Cortex of kidney (tissue), 1 donor: ENCODE measurements around the gene QTRT2.

Experiments used
- DNase-seq: peaks from one replicate; lab custom pipeline; 2025; lab: John Stamatoyannopoulos, UW

Gene QTRT2

DNA sequence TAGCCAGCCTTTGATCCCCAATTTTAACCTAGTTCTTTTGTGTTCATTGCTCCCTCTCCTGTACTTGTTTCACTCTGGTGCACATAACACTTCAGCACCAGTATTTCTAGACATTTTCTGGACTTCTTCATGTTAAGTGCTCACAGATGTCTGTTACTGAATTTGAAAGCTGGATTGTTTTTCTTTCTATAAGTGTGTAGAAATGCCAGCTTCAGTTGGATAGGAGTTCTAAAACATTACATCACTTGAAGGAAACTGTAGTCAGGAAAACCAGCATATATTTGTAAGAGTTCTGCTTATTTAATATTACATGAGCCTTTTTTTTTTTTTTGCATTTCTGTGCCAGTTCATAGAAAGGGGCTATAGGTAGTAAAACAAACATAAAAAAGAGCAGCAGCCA lies 21.6 kb downstream of the QTRT2 start:
- no peak for DNase-seq

DNA sequence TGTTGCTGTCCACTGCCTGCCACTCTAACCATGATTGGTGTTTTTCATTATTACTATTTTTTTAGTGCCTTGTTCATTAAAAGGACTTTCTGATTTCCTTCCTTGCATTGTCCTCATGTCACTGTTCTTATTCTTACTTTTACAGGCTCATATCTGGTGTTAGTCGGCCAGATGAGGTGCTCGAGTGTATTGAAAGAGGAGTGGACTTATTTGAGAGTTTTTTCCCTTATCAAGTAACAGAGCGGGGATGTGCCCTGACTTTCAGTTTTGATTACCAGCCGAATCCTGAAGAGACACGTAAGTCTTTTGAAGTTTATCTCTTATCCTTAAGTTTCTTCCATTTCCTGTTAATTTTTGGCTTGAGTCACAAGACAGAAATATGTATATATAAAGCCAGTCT lies 23.2 kb downstream of the QTRT2 start:
- no peak for DNase-seq

DNA sequence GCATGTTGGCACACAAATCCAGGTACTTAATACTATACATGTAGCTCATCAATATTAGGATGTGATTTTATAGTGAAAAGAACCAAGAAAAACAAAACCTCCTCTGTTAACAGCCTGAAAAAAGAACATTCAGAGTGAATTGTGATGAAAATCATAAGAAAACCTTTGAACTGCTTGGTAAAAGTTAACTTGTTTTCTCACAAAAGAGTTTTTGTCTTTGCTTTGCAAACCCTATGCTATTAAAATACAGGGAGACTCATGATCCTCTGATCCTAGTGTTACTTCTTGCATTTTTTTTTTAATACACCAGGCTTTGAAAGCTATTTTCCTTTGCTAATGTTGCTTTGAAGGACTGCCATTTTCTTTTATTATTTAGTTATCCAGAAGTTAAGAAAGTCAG lies 23.7 kb downstream of the QTRT2 start:
- DNase-seq, result no peak

DNA sequence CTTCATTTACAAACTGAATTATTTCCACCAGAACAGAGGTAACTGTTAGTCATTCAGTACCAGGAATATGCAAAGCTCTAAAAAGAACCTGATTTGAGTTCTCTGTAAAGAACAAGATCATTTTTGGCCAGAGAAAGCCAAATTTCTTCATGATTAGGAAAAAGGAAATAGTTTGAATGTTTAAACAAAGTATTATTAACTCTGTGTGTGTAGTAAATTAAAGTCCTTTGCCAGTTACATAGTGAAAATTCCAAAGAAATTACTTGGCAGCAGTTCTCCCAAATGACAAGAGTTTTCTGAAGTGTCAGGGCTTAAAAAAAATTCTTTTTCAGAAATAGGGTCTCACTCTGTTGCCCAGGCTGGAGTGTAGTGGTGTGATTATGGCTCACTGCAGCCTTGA lies 24.5 kb downstream of the QTRT2 start:
- DNase-seq, result no peak

DNA sequence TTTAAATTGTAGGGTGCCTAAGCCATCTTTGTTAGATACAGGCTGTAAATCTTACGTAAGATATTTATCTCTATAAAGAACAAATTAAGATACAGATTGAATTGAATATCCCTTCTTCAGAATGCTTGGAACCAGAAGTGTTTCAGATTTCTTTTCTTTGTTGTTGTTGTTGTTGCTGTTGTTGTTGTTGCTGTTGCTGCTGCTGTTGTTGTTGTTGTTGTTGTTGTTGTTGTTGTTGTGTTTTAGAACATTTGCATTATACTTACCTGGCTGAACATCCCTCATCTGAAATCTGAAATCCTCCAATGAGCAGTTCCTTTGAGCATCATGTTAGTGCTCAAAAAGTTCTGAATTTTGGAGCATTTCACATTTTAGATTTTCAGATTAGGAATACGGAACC lies 26.6 kb downstream of the QTRT2 start:
- no peak for DNase-seq

DNA sequence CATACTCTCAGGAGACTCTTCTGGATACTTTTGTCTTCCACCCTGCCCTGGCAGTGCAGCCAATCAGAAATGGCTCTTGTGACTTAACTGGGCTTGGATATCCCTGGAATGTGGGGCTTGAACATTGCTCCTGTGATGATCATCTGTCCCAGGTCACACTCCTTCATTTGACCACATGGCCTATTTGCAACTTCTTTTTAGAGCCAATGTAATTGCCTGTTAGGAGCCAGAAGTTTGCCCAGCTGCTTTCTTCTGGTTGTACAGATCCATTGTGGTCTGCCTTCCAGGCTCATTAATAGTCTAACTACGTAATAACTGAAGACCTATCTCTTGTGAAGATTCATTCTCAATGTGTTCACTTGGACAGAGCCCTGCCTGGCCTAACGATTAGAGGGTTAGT lies 29.8 kb downstream of the QTRT2 start:
- no peak for DNase-seq

DNA sequence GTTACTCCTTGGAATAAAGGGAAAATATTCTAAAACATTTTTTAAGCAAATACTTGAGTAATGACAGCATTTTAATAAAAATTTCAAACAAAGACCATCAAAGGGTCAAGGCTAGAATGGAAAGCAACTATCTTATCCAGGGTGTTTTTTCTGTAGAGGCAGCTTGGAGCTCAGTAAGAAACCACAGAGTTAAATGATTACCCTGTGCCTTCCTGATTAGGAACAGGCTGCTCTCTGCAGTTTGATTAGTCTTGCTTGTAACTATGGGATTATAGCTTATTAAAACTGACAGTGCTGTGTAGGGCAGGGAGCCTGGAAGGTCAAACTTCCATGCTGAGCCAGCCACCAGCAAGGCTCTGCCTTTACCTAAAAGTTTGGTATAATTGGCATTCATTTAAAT lies 33.1 kb downstream of the QTRT2 start:
- DNase-seq, result no peak

DNA sequence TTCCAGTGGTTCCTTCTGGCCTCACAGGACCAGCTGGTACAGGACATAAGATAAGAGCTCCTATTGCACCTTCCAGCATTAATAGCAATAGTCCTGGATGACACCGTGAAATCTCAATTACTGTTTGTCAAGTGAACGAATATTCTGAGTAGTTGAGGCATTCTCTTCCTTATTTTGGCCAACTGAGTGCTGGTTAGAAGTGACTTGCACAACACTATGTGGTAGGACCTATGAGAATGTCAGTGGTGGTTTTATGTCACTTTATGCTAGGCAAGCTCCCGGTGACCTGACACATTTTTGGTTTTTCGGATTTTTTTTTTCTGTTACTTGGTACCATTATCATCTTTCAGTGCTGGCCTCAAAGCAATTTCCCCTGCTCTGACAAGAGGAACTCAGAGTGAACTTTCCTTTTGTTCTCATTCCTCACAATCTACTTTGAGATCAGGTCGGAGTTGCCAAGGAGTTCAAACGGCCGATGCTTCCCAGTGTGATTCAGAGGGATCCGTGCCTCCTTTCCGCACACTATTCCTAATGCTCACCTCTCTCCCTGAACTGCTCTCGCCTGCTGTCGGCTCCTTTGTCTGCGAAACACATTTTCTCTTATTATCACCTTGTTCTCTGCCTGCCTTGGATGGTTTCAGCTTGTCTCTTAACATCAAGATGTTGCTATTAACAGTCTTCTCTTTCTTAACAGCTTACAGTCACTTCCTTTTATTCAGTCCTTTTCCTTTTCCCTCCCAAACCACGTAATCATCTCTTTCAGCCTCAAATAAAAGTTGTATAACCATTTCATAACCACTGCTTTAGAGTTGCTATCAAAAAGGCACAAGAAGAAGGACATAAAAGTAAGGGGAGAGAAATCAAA lies 35.8 kb downstream of the QTRT2 start:
- no peak for DNase-seq

DNA sequence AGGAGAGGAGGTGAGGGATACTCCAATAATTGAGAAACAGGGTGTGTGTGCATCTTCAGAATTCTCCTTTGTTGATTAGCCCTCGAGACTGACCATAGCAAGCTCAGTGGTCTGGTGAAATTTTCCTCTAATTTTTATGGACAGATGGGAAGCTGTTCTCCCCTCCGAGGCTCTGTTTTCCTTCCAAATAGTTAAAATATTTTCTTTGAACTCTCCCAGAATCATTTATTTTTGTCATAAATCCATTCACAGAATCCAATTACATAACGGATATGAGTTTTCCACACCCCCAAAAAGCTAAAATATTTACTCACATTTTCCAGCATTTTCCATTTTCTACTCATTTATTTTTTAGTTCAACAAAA lies 36.5 kb downstream of the QTRT2 start:
- no peak for DNase-seq

DNA sequence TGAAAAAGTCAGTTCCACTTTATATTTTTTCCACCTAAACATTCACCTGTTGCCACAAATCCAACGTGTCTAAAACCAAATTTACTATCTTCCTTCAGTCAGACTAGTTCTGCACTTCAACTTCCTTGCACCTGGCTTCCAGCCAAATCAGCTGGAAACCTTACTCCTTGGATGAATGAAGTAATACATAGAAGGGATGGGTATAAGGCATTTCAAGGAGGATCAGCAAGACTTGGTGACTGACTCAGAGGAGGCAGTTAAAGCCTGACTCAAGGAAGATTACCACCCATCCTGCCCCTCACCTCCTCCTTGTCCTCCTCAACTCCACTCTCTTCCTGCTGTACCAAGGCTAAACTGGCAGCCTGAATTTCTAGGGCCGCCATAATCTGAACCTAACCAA lies 37.1 kb downstream of the QTRT2 start:
- no peak for DNase-seq

DNA sequence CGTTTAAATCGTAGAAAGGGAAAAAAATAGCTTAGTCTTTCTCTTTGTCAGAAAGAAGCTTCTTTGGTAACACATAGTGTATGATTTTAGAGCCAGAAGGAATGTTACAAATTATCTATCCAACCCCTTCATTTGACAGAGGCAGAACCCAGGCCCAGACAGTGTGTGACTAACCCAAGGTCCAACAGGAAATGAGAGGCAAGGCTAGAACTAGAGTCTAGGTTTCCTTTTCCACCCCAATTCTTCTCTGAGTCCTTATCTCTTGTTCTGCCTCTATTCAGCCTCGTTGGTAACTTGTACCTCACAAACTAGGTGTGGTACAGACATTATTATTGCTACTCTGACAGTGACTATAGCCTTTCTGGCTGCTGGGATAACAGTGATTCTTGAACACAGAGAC lies 39.3 kb downstream of the QTRT2 start:
- no peak for DNase-seq

DNA sequence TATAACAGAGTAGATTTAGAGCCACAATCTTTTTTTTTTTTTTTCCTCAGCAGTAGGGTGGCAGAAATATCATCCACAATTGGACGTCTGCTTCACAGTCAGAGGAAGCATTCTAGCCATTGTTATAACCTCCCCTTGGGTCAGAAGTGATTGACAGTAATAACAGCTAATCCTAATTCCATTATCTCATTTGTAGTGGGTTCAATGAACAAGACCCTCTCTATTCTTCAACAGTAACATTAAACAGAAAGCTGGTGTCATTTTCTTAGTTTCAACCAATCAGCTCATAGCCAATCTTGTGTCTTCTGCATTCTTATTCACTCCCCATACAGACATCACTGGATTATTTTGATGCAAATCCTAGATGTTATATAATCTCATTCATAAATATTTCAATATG lies 44.6 kb downstream of the QTRT2 start:
- no peak for DNase-seq

DNA sequence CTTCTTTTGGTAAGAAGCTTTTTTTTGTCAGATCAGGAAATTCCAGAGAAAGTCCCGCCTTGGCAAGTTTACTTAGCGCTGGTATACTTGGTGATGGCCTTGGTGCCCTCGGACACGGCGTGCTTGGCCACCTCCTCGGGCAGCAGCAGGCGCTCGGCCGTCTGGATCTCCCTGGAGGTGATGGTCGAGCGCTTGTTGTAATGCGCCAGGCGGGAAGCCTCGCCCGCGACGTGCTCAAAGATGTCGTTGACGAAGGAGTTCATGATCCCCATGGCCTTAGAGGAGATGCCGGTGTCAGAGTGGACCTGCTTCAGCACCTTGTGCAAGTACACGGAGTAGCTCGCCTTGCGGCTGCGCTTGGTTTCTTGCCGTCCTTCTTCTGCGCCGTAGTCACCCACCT lies 46.6 kb downstream of the QTRT2 start:
- DNase-seq, result no peak

DNA sequence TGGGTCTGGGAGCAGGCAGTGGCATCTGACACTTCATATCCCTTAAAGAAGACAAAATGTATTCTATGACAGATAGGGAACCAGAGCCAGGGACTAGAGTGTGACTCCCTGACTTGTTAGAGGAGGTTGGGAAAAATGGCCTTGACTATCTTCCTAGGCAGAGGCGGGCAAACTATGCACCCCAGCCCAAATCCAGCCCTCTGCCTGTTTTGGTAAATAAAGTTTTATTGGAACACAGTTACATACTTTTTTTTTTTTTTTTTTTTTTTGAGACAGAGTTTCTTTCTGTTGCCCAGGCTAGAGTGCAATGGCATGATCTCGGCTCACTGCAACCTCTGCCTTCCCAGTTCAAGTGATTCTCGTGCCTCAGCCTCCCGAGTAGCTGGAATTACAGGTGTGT lies 47.3 kb downstream of the QTRT2 start:
- DNase-seq, result no peak

DNA sequence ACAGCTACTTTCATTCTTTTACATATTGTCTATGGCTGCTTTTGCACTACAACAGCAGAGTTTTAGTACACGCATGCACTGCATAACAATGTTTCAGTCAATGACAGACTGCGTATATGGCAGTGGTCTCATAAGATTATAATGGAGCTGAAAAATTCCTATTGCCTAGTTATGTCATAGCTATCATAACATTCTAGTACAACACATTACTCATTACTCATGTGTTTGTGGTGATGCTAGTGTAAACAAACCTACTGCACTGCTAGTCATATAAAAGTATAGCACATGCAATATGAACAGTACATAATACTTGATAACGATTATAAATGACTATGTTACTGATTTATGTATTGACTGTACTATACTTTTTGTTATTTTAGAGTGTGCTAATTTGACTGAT lies 47.9 kb downstream of the QTRT2 start:
- DNase-seq, result no peak

DNA sequence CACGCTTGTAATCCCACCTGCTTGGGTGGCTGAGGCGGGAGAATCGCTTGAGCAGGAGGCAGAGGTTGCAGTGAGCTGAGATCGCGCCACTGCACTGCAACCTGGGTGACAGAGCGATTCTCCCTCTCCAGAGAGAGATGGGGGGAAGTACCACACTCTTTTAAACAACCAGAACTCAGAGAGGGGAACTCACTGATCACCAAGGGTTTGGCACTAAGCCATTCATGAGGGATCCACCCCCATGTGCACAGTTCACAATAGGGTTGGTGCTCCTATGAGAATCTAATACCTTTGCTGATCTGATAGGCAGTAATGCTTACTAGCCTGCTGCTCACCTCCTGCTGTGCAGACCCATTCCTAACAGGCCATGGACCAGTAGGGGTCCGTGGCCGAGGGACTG lies 51.6 kb downstream of the QTRT2 start:
- no peak for DNase-seq

DNA sequence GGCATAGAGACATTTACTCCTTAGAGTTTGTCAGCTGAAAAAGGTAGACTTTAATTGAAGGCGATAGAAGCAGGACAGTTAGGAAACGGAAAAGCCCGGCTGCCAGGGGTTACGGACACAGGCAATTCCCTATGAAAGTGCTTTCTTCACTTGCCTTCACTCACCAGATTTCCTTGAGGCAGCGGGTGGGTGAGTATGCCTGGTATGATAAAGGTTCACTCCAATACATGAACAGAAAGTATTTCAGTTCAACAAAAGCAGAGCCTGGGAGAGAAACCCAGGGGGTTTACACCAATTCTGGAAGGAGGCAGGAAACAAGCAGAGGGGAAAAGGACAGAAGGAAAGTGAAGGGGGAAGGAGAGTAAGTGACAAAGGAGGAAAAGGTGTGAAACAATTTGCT lies 53.9 kb downstream of the QTRT2 start:
- DNase-seq, result no peak

DNA sequence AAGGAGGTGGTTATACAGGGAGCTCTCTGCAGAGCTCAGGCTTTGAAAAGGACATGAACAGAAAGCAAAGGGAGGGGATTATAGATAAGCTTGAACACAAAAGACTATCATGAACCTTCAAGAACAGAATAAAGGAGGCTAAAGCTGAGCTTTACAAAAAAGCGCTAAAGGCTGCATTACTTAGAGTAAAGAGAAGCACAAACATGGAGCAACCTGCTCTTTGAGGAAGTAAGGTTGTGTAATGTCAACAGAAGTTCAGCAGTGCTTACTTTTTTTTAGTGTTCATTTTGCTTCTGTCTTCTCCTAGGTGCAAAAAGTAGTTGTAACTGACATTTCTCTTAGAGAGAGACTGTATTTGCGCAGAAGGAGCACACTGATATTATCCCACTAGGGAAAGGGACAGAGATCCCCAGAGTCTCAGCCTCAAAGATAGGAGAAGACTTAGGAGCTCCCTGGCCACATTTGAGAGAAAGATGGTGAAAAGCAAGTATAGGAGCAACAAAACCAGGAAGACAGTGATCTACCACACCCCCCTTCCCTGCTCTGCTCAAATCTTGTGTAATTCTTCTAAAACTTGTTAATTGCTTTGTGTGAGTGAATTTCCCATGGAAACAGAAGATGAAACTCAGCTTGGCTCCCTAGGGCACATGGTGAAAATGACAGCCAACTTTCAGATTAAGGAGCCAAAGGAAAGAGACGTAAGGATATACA lies 54.7 kb downstream of the QTRT2 start:
- DNase-seq, result no peak

DNA sequence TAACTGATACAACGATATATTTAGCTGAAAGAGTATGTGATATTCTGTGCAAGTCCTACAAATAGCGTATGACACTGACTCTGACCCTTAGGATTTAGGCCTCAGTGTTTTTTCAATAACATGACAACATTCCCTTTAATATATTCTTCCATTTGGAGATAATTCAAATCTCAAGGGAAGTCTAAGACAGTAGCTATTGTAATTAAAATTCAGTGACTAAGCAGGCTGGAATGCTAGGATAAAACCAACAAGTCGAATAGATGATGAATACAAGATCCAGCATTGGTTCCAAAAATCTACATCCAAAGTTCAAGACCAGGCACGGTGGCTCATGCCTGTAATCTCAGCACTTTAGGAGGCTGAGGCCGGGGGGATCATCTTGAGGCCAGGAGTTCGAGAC lies 56.2 kb downstream of the QTRT2 start:
- DNase-seq, result no peak

DNA sequence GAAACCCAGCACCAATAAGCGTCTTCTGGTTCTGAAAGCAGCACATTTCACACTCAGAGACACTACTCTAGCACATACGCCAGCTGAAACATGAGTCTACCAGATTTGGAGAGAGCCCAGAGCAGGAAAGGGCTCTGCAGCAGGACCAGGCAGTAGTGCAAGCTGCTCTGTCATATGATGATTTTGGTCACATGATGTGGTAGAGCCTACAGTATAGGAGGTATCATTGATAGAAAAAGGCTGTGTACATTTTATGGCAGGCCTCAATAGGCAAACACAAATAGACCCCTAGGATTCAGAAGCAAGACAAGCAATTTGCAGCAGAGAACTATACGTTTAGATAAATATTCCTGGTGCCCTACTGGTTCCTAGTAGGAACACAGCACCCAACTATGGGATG lies 58.2 kb downstream of the QTRT2 start:
- no peak for DNase-seq

DNA sequence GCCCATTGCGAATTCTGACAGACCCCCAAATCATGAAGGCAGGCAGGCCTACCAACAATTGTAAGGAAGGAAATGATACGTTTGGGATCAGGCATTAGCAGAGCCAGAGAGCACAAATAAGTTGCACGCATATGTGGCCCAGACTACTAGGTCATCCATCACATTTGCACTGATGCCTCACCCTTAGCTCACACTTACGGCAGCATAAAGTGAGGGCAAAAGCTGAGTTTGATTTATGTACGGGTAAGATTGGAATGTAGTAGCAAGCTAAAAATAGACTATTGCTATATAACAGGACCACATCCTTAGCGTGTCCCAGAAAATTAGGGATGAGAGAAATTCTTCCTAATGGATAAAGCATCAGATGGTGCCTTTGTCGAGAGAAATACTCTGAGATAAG lies 58.6 kb downstream of the QTRT2 start:
- DNase-seq, result no peak

DNA sequence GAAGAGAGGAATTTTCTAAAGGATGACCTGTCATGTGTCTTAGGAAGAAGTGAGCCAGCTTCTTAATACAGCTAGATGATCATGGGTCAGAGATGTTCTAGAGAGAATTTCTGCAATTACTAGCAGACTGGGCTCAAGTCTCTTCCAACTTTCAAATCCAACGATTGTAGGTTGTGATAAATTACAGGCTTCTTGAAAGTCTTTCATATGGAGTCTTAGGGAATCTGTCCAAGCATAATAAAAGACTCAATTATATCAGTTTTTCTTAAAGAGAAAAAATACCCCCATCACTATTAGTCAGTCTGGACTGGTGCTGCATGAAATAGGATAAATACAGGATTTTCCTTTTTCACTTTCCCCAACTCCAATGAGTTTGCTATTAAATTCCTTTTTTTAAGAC lies 63.2 kb downstream of the QTRT2 start:
- DNase-seq, result no peak

DNA sequence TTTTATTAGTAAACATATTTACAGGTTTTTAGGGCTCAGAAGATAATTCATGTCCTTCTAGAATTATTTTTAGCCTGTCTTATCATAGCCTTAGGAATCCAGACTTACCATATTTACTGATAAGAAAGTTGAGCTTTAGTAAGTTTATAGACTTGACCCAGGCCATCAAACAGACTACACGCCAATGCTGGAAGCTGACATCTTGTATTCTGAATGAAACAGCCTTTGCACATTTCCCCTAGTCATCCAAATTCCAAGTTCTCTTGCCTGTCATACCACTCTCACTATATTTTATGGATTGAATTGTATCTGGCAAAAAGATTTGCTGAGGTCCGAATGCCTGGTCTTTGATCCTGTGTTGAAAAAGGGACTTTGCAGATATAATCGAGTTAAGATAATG lies 63.7 kb downstream of the QTRT2 start:
- DNase-seq, result no peak
